ENCODE results near the gene ROBO1. TPM values are rescaled to one million over a fixed set of nuclear protein-coding genes. Genes with fewer than 3 reads are reported as not detected.

ROBO1 gene
- total and polyA plus RNA-seq, 2 of the 13 experiments (the other 11 are each of a cell fraction or from before 2014, with no cell fraction given): 52.2 to 71.0 TPM

GRCh38 chr3:79314544-79314943 is 453.3 kb downstream of the ROBO1 start:
- H3K9me3 ChIP-seq (ENCODE audit: low read length): no peaks in the 10 kb centered on the region
- no peaks in the 10 kb centered on the region for H3K79me2 ChIP-seq (ENCODE audit: insufficient read depth, low read length)
- no TSS peak for BruUV-seq (replicated peaks)
- H3K9ac ChIP-seq (ENCODE audit: insufficient read depth, low read depth, low read length): no peak overlapping the region
- H4K20me1 ChIP-seq (ENCODE audit: insufficient read depth, low read length): no peaks in the 10 kb centered on the region
- intact Hi-C loops (cut with micrococcal nuclease; ENCODE audit: unreplicated experiment) (no loop called here), in situ Hi-C loops (cut with HindIII; ENCODE audit: extremely low pct_ligation_motif_present, low pct_unique_long_range_greater_than_20kb) (no loop called here)
- ChIA-PET POLR2A (no interaction called here), CTCF (ENCODE audit: low intra/inter-chr PET ratio, low total read pairs) (no interaction called here)
- 0 out of 2 replicates have a peak, but pooled peaks cover 8% of the 10 kb centered on the region for H3K4me1 ChIP-seq (ENCODE audit: insufficient read depth, low read length)
- DNase-seq (ENCODE audit: low spot score) (no peak), FAIRE-seq (no peak), ATAC-seq (no peak)
- H3K4me2 ChIP-seq (ENCODE audit: low read depth, low read length): no peak overlapping the region
- no peak overlapping the region for H3K4me3 ChIP-seq (replicated peaks in 1 of 3; ENCODE audit: insufficient read depth in 1 of 3, low read depth in 2 of 3, low read length in 3 of 3)
- no peaks in the 10 kb centered on the region for H3K36me3 ChIP-seq (replicated peaks in 1 of 2; ENCODE audit: control insufficient read depth in 1 of 2, insufficient read depth in 2 of 2, low read length in 2 of 2)
- H3K27ac ChIP-seq (ENCODE audit: extremely low read length, insufficient read depth, low read length): no peak overlapping the region
- no peak overlapping the region for H2AFZ ChIP-seq (ENCODE audit: low read length)
- 0% methylated on average over 1 of the region's 1 CpG for WGBS (ENCODE audit: low lambda C conversion rate)
- no peaks in the 10 kb centered on the region for H3K27me3 ChIP-seq (ENCODE audit: control insufficient read depth in 1 of 2, insufficient read depth in 2 of 2, low read length in 2 of 2)
- TF ChIP-seq RBAK (CRISPR knock-in tag; IDR thresholded peaks at IDR 0.05): no peak
- no peak for TF ChIP-seq DMAP1 (CRISPR knock-in tag; IDR thresholded peaks at IDR 0.05)
- TF ChIP-seq IRF1 (CRISPR knock-in tag; IDR thresholded peaks at IDR 0.05; ENCODE audit: low read depth): no peak
- TF ChIP-seq TEAD3 (CRISPR knock-in tag; optimal IDR thresholded peaks at IDR 0.05; ENCODE audit: borderline replicate concordance): no peak
- no peak for TF ChIP-seq BCL3 (CRISPR knock-in tag; IDR thresholded peaks at IDR 0.05)
- no peak for TF ChIP-seq U2AF2 (IDR thresholded peaks at IDR 0.05; ENCODE audit: low read depth, low read length)
- no peak for TF ChIP-seq ZNF367 (CRISPR knock-in tag; IDR thresholded peaks at IDR 0.05; ENCODE audit: borderline replicate concordance)
- no peak for TF ChIP-seq HES4 (CRISPR knock-in tag; IDR thresholded peaks at IDR 0.05; ENCODE audit: borderline replicate concordance)
- TF ChIP-seq YEATS4 (CRISPR knock-in tag; IDR thresholded peaks at IDR 0.05; ENCODE audit: borderline replicate concordance): no peak
- no peak for TF ChIP-seq ZBTB33 (CRISPR knock-in tag; IDR thresholded peaks at IDR 0.05)
- TF ChIP-seq RBM39 (IDR thresholded peaks at IDR 0.05; ENCODE audit: low read depth, low read length, poor library complexity, severe bottlenecking): no peak
- TF ChIP-seq ZNF468 (CRISPR knock-in tag; IDR thresholded peaks at IDR 0.05): no peak
- no peak for TF ChIP-seq ZKSCAN1 (IDR thresholded peaks at IDR 0.05; ENCODE audit: low read length)
- TF ChIP-seq ZNF280D (CRISPR knock-in tag; IDR thresholded peaks at IDR 0.05): no peak
- no peak for TF ChIP-seq ZNF143 (CRISPR knock-in tag; IDR thresholded peaks at IDR 0.05)
